ENCODE data around the gene UBL4B. TPM values are rescaled to one million over a fixed set of nuclear protein-coding genes. Genes with fewer than 3 reads are reported as not detected.

The UBL4B gene
- total RNA-seq, 2 experiments from 2014 or later: not detected

DNA sequence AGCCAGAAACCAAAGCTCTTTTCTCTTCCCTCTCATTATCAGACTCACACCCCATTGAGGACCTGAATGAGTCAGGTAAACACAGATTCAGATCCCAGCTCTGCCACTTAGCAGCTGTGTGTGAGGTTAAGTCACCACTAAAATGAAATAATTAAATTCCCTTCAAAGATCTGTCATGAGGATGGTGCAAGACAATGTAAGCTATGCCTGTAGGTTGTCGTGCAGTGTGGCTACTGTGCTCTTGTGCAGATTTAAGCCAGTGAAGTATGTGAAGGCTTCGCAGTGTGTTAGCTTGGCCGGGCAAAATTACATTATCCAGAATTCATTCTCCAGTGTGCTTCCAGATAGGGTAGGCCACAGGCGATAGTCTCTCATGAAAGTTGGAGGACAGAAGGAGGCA lies 13.6 kb downstream of the UBL4B start:
- ChIA-PET CTCF (ENCODE audit: unreplicated experiment) (no interaction called here), POLR2A (interaction anchor here (0.6 kb wide), 1 partner anchor 278 kb away, joined by 5 read pairs; no protein-coding TSS in a partner anchor)
- BruUV-seq (replicated peaks): no TSS peak
- Histone ChIP-seq H3K79me2 (ENCODE audit: insufficient read depth, low read depth, low read length) (no peaks in the 10 kb centered on the region), H3K36me3 (ENCODE audit: insufficient read depth, low read length) (no peaks in the 10 kb centered on the region), H4K20me1 (ENCODE audit: insufficient read depth, low read length) (no peaks in the 10 kb centered on the region), H3K4me2 (ENCODE audit: low read length) (no peak overlapping the region), H3K9me3 (ENCODE audit: low read length) (no peaks in the 10 kb centered on the region), H3K4me3 (ENCODE audit: low read depth, low read length, poor library complexity, severe bottlenecking) (no peak overlapping the region), H3K9me2 (ENCODE audit: insufficient read depth, low read length) (no peaks in the 10 kb centered on the region), H3K27ac (ENCODE audit: low read depth, low read length, poor library complexity, severe bottlenecking) (no peak overlapping the region), H2AFZ (ENCODE audit: low read length) (no peak overlapping the region), H3K4me1 (ENCODE audit: insufficient read depth, low read length, poor library complexity, severe bottlenecking) (no peaks in the 10 kb centered on the region)
- TF ChIP-seq CTCF (conservative IDR thresholded peaks at IDR 0.05; ENCODE audit: low read length) (no peak), EZH2phosphoT487 (IDR thresholded peaks at IDR 0.05; ENCODE audit: borderline replicate concordance, low read depth, low read length) (no peak)
- DNase-seq (ENCODE audit: low spot score): no peak
- intact Hi-C loops (cut with micrococcal nuclease; ENCODE audit: unreplicated experiment): no loop called here

- POLR2A ChIA-PET: no interaction called here
These were observed 17.9 kb downstream of the UBL4B start for GRCh38 chr1:110130113-110130591.

More at GRCh38 chr1:110130113-110130591, 17.9 kb downstream of the UBL4B start:
- no peak for DNase-seq (ENCODE audit: low spot score)
- H3K36me3 ChIP-seq (ENCODE audit: insufficient read depth, low read length): no peaks in the 10 kb centered on the region
- CTCF ChIA-PET (ENCODE audit: unreplicated experiment): no interaction called here
- H3K4me1 ChIP-seq (ENCODE audit: insufficient read depth, low read length, poor library complexity, severe bottlenecking): no peaks in the 10 kb centered on the region
- no peak overlapping the region for H3K27ac ChIP-seq (ENCODE audit: low read depth, low read length, poor library complexity, severe bottlenecking)
- TF ChIP-seq EZH2phosphoT487 (IDR thresholded peaks at IDR 0.05; ENCODE audit: borderline replicate concordance, low read depth, low read length) (no peak), CTCF (conservative IDR thresholded peaks at IDR 0.05; ENCODE audit: low read length) (no peak)
- no peak overlapping the region for H3K4me3 ChIP-seq (ENCODE audit: low read depth, low read length, poor library complexity, severe bottlenecking)
- no peaks in the 10 kb centered on the region for H3K9me3 ChIP-seq (ENCODE audit: low read length)
- intact Hi-C loops (cut with micrococcal nuclease; ENCODE audit: unreplicated experiment): no loop called here
- no peak overlapping the region for H2AFZ ChIP-seq (ENCODE audit: low read length)
- no peaks in the 10 kb centered on the region for H3K79me2 ChIP-seq (ENCODE audit: insufficient read depth, low read depth, low read length)
- no peaks in the 10 kb centered on the region for H3K9me2 ChIP-seq (ENCODE audit: insufficient read depth, low read length)
- no peaks in the 10 kb centered on the region for H4K20me1 ChIP-seq (ENCODE audit: insufficient read depth, low read length)
- no peak overlapping the region for H3K4me2 ChIP-seq (ENCODE audit: low read length)
- BruUV-seq (replicated peaks): no TSS peak

Data from OCI-LY7 (cell line).